Esophagus squamous epithelium (tissue), 4 donors: ENCODE results near the gene ZIC2.

ENCODE experiments used
- CTCF ChIP-seq, 6 experiments: fragments of 450-650 bp in 4 of 6; fragments of 200-600 bp in 2 of 6; sonication (generic) in 2 of 6; IDR thresholded peaks; one replicate each; pipeline ENCODE4 v1.5.1; 2016 to 2019; ENCODE audit warnings: antibody characterized with exemption in 6 of 6, mild to moderate bottlenecking in 4 of 6, moderate library complexity in 4 of 6
- POLR2A ChIP-seq, 4 donors: fragments of 450-650 bp; IDR thresholded peaks; one replicate each; pipeline ENCODE4 v1.6.1; 2017; ENCODE audit warnings: antibody characterized with exemption in 4 of 4, mild to moderate bottlenecking in 4 of 4, moderate library complexity in 3 of 4

DNA sequence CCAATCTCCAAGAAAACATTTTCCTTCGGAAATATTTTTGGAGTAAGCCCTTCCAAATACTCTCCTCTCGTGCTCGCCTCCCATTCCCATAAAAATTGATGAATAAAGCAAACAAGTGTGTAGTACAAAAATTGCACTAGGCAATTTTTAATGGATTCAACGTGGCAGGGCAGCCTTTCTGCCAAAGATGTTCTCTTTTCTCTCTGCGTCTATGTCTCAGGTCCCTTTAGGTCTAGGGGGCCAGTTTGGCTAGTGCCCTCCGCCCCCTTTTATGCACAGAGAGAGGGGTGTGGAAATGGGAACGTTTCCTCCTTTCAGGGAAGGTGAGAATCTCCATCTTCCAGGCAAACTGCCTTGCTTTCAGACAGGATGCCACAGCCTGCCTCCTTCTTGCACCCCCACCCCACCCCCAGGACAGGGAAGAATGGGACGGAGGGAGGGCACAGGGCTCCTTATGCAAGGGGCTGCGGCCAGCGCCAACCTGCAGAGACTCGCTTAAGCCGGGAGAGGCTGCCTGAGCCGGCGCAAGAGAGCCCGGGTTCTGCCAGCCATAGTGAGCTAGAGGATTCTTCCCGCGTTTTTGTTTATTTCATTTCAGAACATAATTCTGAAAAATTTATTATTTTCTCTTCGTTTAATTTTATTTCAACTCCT lies 2.7 kb upstream of the ZIC2 start:
- TF ChIP-seq CTCF (IDR thresholded peaks at IDR 0.05) (no peak), POLR2A (IDR thresholded peaks at IDR 0.05) (no peak)
